HepG2 (cell line): Measurements from ENCODE around the gene SPAG4. TPM values are rescaled to one million over a fixed set of nuclear protein-coding genes. Genes with fewer than 3 reads are reported as not detected.
A peak's percentile ranks its signal among the peaks of the same experiment; 100 is the strongest.

Experiments
- FOXA3 ChIP-seq: IDR thresholded peaks from 2 replicates; pipeline ENCODE4 v1.6.1; 2016; ENCODE audit warnings: missing genetic modification reagents, missing compliant biosample characterization
- KMT2A ChIP-seq: sonication (generic); formaldehyde crosslinking; IDR thresholded peaks from 2 replicates; pipeline ENCODE4 v1.4.0; 2020; ENCODE audit warnings: missing genetic modification reagents
- NKX3-1 ChIP-seq: sonication (generic); formaldehyde crosslinking; IDR thresholded peaks from 2 replicates; pipeline ENCODE4 v1.5.0; 2020; ENCODE audit warnings: missing genetic modification reagents
- NRL ChIP-seq: sonication (generic); formaldehyde crosslinking; IDR thresholded peaks from 2 replicates; pipeline ENCODE4 v1.5.0; 2020; ENCODE audit warnings: missing genetic modification reagents, mild to moderate bottlenecking, moderate library complexity, borderline replicate concordance
- RBM22 ChIP-seq: fragments of 200-400 bp; formaldehyde crosslinking; optimal IDR thresholded peaks from 2 replicates; pipeline ENCODE3; 2017; ENCODE audit warnings: mild to moderate bottlenecking, low read length, moderate library complexity
- SMAD9 ChIP-seq: sonication (generic); formaldehyde crosslinking; IDR thresholded peaks from 2 replicates; pipeline ENCODE4 v1.5.1; 2020; ENCODE audit warnings: mild to moderate bottlenecking, missing genetic modification reagents
- TCF12 ChIP-seq, 2 experiments: fragments of 450-650 bp in 1 of 2; sonication (generic) in 1 of 2; formaldehyde crosslinking in 1 of 2; IDR thresholded peaks; 2 replicates each; pipeline versions ENCODE4 v1.6.1 to v1.8.0; 2017 to 2022; ENCODE audit warnings: antibody characterized with exemption in 1 of 2, mild to moderate bottlenecking in 1 of 2, missing genetic modification reagents in 1 of 2, moderate library complexity in 1 of 2
- ZBTB8A ChIP-seq: sonication (generic); formaldehyde crosslinking; IDR thresholded peaks from 2 replicates; pipeline ENCODE4 v1.4.0; 2020; ENCODE audit warnings: mild to moderate bottlenecking, low read depth, missing genetic modification reagents, borderline replicate concordance
- ZNF12 ChIP-seq: sonication (generic); formaldehyde crosslinking; IDR thresholded peaks from 2 replicates; pipeline ENCODE4 v1.5.0; 2020; ENCODE audit warnings: missing genetic modification reagents
- ZNF207 ChIP-seq: fragments of 450-650 bp; IDR thresholded peaks from 2 replicates; pipeline ENCODE4 v1.6.1; 2016; ENCODE audit warnings: antibody characterized with exemption, borderline replicate concordance
- ZNF354B ChIP-seq: sonication (generic); formaldehyde crosslinking; IDR thresholded peaks from 2 replicates; pipeline ENCODE4 v1.8.0; 2022; ENCODE audit warnings: mild to moderate bottlenecking, missing genetic modification reagents
- ZNF543 ChIP-seq: sonication (generic); formaldehyde crosslinking; IDR thresholded peaks from 2 replicates; pipeline ENCODE4 v1.4.0; 2020; ENCODE audit warnings: mild to moderate bottlenecking, missing genetic modification reagents
- polyA plus RNA-seq, 8 experiments: library from polyadenylated mRNA; depleted of rRNA in 3 of 8; stranded (reverse) in 7 of 8; unstranded in 1 of 8; fragments of >200 nt; fragmentation: Illumina TruSeq in 4 of 8; extraction: Trizol in 4 of 8; gene quantifications; 2 replicates each; pipeline versions ENCODE4 v1.2.1 to v1.2.3, GENCODE V29; 2011 to 2016; ENCODE audit warnings: low read depth in 4 of 8, missing spikeins in 1 of 8, mixed read lengths in 1 of 8; ENCODE audit not compliant: insufficient read depth in 1 of 8
- total RNA-seq, 5 experiments: library from RNA; depleted of rRNA; stranded (reverse); fragments of >200 nt; fragmentation: Illumina TruSeq; extraction: Trizol; gene quantifications; 2 replicates each; pipeline ENCODE4 v1.2.3, GENCODE V29; 2016; ENCODE audit warnings: low read depth in 1 of 5
- TF ChIP-seq, protein P1 (sequence below): conservative IDR thresholded peaks from 2 replicates; pipeline ENCODE4 v1.6.1; 2018; ENCODE audit warnings: missing genetic modification reagents
- TF ChIP-seq, protein P2 (sequence below): sonication (generic); formaldehyde crosslinking; IDR thresholded peaks from 2 replicates; pipeline ENCODE4 v1.5.0; 2020; ENCODE audit warnings: mild to moderate bottlenecking, missing genetic modification reagents
- TF ChIP-seq, protein P3 (sequence below): sonication (generic); formaldehyde crosslinking; IDR thresholded peaks from 2 replicates; pipeline ENCODE4 v1.5.1; 2020; ENCODE audit warnings: missing genetic modification reagents, mild to moderate bottlenecking, borderline replicate concordance
- TF ChIP-seq, protein P4 (sequence below): fragments of 450-650 bp; IDR thresholded peaks from 2 replicates; pipeline ENCODE4 v1.6.1; 2017; ENCODE audit warnings: mild to moderate bottlenecking
- TF ChIP-seq, protein P5 (sequence below): sonication (generic); formaldehyde crosslinking; conservative IDR thresholded peaks from 2 replicates; pipeline ENCODE4 v1.4.0; 2020; ENCODE audit warnings: mild to moderate bottlenecking, missing genetic modification reagents, moderate library complexity

The SPAG4 gene
- total and polyA plus RNA-seq, 2 of the 13 experiments (the other 11 are each of a cell fraction or from before 2014, with no cell fraction given), result 5.8 to 137 TPM

DNA sequence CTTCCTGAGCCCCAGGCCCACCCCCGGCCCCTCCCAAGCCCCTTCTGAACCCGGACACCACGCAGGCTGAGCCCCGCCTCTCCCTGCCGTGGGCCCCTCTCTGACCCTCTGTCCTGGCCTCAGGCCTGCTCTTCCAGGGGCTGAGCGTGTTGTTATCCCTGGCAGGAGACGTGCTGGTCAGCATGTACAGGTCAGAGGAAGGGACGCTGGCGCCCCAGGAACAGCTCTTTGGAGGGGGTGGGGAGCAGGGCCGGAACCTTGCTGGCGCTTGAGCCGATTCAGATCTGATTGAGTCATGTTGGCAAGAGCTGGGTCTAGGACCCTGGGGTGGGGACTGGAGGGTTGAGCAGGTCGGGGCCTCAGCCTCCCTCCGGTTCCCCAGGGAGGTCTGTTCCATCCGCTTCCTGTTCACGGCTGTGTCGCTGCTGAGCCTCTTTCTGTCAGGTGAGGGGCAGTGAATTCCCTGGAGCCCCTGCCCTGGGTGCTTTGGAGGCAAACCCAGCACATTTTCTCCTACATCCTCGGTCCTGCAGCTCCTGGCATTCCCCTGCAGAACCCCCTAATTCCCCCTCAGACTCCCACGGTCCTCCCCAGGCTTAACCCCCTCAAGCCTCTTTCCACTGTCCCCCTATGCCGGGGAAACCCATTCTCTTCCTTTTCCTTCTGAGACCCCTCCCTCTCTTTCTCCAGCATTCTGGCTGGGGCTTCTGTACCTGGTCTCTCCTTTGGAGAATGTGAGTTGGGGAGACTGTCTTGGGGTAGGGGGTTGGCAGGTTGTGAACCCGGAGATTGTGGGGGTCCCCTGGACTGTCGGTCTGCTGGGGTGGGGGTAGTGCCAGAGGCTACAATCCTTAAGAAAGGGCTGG is 2.0 kb downstream of the SPAG4 start (continued):
- TF ChIP-seq NRL (CRISPR knock-in tag) (peak; percentile 8), ZNF207 (no peak), ZBTB8A (CRISPR knock-in tag) (no peak), RBM22 (peak; percentile 37), ZNF12 (CRISPR knock-in tag) (no peak), NKX3-1 (CRISPR knock-in tag) (no peak), SMAD9 (CRISPR knock-in tag) (no peak), KMT2A (CRISPR knock-in tag) (peak; percentile 62), ZNF543 (CRISPR knock-in tag) (peak; percentile 51; the same call in 1 of the 2 replicates), TCF12 (IDR thresholded peaks at IDR 0.05) (no peak), TCF12 (CRISPR knock-in tag; IDR thresholded peaks at IDR 0.05) (no peak), ZNF354B (CRISPR knock-in tag) (no peak; the same call in 1 of the 2 replicates), FOXA3 (CRISPR knock-in tag) (peak; percentile 51; the same call in 1 of the 2 replicates)
- TF ChIP-seq, protein P1, sequence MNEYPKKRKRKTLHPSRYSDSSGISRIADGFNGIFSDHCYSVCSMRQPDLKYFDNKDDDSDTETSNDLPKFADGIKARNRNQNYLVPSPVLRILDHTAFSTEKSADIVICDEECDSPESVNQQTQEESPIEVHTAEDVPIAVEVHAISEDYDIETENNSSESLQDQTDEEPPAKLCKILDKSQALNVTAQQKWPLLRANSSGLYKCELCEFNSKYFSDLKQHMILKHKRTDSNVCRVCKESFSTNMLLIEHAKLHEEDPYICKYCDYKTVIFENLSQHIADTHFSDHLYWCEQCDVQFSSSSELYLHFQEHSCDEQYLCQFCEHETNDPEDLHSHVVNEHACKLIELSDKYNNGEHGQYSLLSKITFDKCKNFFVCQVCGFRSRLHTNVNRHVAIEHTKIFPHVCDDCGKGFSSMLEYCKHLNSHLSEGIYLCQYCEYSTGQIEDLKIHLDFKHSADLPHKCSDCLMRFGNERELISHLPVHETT (CRISPR knock-in tag), result no peak
- TF ChIP-seq, protein P2, sequence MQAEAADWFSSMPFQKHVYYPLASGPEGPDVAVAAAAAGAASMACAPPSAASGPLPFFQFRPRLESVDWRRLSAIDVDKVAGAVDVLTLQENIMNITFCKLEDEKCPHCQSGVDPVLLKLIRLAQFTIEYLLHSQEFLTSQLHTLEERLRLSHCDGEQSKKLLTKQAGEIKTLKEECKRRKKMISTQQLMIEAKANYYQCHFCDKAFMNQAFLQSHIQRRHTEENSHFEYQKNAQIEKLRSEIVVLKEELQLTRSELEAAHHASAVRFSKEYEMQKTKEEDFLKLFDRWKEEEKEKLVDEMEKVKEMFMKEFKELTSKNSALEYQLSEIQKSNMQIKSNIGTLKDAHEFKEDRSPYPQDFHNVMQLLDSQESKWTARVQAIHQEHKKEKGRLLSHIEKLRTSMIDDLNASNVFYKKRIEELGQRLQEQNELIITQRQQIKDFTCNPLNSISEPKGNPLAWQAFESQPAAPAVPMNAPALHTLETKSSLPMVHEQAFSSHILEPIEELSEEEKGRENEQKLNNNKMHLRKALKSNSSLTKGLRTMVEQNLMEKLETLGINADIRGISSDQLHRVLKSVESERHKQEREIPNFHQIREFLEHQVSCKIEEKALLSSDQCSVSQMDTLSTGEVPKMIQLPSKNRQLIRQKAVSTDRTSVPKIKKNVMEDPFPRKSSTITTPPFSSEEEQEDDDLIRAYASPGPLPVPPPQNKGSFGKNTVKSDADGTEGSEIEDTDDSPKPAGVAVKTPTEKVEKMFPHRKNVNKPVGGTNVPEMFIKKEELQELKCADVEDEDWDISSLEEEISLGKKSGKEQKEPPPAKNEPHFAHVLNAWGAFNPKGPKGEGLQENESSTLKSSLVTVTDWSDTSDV (CRISPR knock-in tag), result no peak
- TF ChIP-seq, protein P3, sequence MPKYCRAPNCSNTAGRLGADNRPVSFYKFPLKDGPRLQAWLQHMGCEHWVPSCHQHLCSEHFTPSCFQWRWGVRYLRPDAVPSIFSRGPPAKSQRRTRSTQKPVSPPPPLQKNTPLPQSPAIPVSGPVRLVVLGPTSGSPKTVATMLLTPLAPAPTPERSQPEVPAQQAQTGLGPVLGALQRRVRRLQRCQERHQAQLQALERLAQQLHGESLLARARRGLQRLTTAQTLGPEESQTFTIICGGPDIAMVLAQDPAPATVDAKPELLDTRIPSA (CRISPR knock-in tag), result no peak; the same call in 1 of the 2 replicates
- TF ChIP-seq, protein P4, sequence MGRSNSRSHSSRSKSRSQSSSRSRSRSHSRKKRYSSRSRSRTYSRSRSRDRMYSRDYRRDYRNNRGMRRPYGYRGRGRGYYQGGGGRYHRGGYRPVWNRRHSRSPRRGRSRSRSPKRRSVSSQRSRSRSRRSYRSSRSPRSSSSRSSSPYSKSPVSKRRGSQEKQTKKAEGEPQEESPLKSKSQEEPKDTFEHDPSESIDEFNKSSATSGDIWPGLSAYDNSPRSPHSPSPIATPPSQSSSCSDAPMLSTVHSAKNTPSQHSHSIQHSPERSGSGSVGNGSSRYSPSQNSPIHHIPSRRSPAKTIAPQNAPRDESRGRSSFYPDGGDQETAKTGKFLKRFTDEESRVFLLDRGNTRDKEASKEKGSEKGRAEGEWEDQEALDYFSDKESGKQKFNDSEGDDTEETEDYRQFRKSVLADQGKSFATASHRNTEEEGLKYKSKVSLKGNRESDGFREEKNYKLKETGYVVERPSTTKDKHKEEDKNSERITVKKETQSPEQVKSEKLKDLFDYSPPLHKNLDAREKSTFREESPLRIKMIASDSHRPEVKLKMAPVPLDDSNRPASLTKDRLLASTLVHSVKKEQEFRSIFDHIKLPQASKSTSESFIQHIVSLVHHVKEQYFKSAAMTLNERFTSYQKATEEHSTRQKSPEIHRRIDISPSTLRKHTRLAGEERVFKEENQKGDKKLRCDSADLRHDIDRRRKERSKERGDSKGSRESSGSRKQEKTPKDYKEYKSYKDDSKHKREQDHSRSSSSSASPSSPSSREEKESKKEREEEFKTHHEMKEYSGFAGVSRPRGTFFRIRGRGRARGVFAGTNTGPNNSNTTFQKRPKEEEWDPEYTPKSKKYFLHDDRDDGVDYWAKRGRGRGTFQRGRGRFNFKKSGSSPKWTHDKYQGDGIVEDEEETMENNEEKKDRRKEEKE, result no peak
- TF ChIP-seq, protein P5, sequence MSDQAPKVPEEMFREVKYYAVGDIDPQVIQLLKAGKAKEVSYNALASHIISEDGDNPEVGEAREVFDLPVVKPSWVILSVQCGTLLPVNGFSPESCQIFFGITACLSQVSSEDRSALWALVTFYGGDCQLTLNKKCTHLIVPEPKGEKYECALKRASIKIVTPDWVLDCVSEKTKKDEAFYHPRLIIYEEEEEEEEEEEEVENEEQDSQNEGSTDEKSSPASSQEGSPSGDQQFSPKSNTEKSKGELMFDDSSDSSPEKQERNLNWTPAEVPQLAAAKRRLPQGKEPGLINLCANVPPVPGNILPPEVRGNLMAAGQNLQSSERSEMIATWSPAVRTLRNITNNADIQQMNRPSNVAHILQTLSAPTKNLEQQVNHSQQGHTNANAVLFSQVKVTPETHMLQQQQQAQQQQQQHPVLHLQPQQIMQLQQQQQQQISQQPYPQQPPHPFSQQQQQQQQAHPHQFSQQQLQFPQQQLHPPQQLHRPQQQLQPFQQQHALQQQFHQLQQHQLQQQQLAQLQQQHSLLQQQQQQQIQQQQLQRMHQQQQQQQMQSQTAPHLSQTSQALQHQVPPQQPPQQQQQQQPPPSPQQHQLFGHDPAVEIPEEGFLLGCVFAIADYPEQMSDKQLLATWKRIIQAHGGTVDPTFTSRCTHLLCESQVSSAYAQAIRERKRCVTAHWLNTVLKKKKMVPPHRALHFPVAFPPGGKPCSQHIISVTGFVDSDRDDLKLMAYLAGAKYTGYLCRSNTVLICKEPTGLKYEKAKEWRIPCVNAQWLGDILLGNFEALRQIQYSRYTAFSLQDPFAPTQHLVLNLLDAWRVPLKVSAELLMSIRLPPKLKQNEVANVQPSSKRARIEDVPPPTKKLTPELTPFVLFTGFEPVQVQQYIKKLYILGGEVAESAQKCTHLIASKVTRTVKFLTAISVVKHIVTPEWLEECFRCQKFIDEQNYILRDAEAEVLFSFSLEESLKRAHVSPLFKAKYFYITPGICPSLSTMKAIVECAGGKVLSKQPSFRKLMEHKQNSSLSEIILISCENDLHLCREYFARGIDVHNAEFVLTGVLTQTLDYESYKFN (CRISPR knock-in tag), result peak; percentile 90
